ENCODE results near the gene KCNK13. TPM values are rescaled to one million over a fixed set of nuclear protein-coding genes. Genes with fewer than 3 reads are reported as not detected.
"Not testable (repeated sequence)": the region's sequence is repeated elsewhere in the genome, so short reads cannot be mapped to it uniquely, and the experiment has no call there.

KCNK13 gene
- total RNA-seq, 1 experiment from 2014 or later: 0.11 TPM

DNA sequence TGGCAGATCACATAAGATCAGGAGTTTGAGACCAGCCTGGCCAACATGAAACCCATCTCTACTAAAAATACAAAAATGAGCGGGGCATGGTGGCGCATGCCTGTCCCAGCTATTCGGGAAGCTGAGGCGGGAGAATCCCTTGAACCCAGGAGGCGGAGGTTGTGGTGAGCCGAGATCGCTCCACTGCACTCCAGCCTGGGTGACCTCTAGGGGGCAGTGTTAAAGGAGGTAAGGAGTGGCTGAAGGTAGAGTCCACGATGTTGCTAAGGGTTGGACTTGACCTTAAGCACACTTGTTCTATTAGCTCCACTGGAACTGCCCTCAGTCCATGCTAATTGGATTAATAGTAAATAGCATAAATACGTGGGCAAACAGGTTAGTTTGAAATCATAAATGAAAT lies 132.1 kb downstream of the KCNK13 start:
- Histone ChIP-seq H3K27ac (ENCODE audit: low read depth, low read length, poor library complexity, severe bottlenecking) (no peak overlapping the region), H3K27me3 (replicated peaks; ENCODE audit: insufficient read depth, low read depth, low read length, poor library complexity) (no peaks in the 10 kb centered on the region), H3K4me3 (ENCODE audit: low read depth, low read length, poor library complexity, severe bottlenecking) (no peak overlapping the region), H3K4me1 (ENCODE audit: insufficient read depth, low read length, poor library complexity, severe bottlenecking) (no peaks in the 10 kb centered on the region), H3K9me3 (ENCODE audit: low read depth, low read length, poor library complexity, severe bottlenecking) (no peaks in the 10 kb centered on the region), H3K36me3 (ENCODE audit: insufficient read depth, low read length, poor library complexity, severe bottlenecking) (no peaks in the 10 kb centered on the region)
- no TSS peak for BruUV-seq (replicated peaks)
- ChIA-PET CTCF (no interaction called here), POLR2A (ENCODE audit: low non-redundant PET) (no interaction called here)
- DNase-seq (ENCODE audit: low spot score): peak; percentile 15
- TF ChIP-seq CTCF (conservative IDR thresholded peaks at IDR 0.05; ENCODE audit: low read depth, low read length): peak; percentile 59
- TF ChIP-seq EZH2 (IDR thresholded peaks at IDR 0.05; ENCODE audit: borderline replicate concordance, low read depth, low read length, poor library complexity, severe bottlenecking): no peak
- intact Hi-C loops (cut with micrococcal nuclease; ENCODE audit: unreplicated experiment): no loop called here

DNA sequence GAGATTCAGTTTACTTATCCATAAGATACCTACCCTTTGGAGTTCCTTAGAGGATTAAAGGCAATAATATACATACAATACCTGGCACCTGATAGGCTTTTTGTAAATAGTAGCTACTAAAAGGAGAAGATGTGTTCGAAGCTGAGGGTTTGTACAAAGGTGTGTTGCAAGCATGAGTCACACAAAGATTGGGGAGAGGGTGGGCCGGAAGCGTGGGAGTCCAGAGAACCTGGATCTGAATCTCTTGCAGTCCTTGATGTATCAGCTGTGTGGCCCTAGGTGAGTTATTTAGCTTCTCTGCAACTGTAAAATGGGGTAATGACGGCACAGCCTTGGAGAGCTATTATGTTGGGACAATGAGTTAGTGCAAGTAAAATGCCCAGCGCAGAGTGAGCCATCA lies 132.9 kb downstream of the KCNK13 start:
- Histone ChIP-seq H3K9me3 (ENCODE audit: low read depth, low read length, poor library complexity, severe bottlenecking) (no peaks in the 10 kb centered on the region), H3K4me1 (ENCODE audit: insufficient read depth, low read length, poor library complexity, severe bottlenecking) (no peaks in the 10 kb centered on the region), H3K36me3 (ENCODE audit: insufficient read depth, low read length, poor library complexity, severe bottlenecking) (no peaks in the 10 kb centered on the region), H3K27ac (ENCODE audit: low read depth, low read length, poor library complexity, severe bottlenecking) (no peak overlapping the region), H3K27me3 (replicated peaks; ENCODE audit: insufficient read depth, low read depth, low read length, poor library complexity) (no peaks in the 10 kb centered on the region), H3K4me3 (ENCODE audit: low read depth, low read length, poor library complexity, severe bottlenecking) (no peak overlapping the region)
- intact Hi-C loops (cut with micrococcal nuclease; ENCODE audit: unreplicated experiment): no loop called here
- no peak for DNase-seq (ENCODE audit: low spot score)
- CTCF ChIA-PET: no interaction called here
- no TSS peak for BruUV-seq (replicated peaks)
- POLR2A ChIA-PET (ENCODE audit: low non-redundant PET): no interaction called here
- TF ChIP-seq EZH2 (IDR thresholded peaks at IDR 0.05; ENCODE audit: borderline replicate concordance, low read depth, low read length, poor library complexity, severe bottlenecking) (no peak), CTCF (conservative IDR thresholded peaks at IDR 0.05; ENCODE audit: low read depth, low read length) (no peak)

- Histone ChIP-seq H3K4me1 (ENCODE audit: insufficient read depth, low read length, poor library complexity, severe bottlenecking) (no peaks in the 10 kb centered on the region), H3K27me3 (replicated peaks; ENCODE audit: insufficient read depth, low read depth, low read length, poor library complexity) (no peaks in the 10 kb centered on the region), H3K36me3 (ENCODE audit: insufficient read depth, low read length, poor library complexity, severe bottlenecking) (no peaks in the 10 kb centered on the region), H3K27ac (ENCODE audit: low read depth, low read length, poor library complexity, severe bottlenecking) (no peak overlapping the region), H3K4me3 (ENCODE audit: low read depth, low read length, poor library complexity, severe bottlenecking) (no peak overlapping the region), H3K9me3 (ENCODE audit: low read depth, low read length, poor library complexity, severe bottlenecking) (no peaks in the 10 kb centered on the region)
- BruUV-seq (replicated peaks): no TSS peak
- intact Hi-C loops (cut with micrococcal nuclease; ENCODE audit: unreplicated experiment): no loop called here
- no peak for DNase-seq (ENCODE audit: low spot score)
- no peak for TF ChIP-seq CTCF (conservative IDR thresholded peaks at IDR 0.05; ENCODE audit: low read depth, low read length)
- ChIA-PET CTCF (no interaction called here), POLR2A (ENCODE audit: low non-redundant PET) (no interaction called here)
Observed at GRCh38 chr14:90198541-90199060, 136.8 kb downstream of the KCNK13 start.

GRCh38 chr14:90200546-90200945 lies 138.8 kb downstream of the KCNK13 start:
- BruUV-seq (replicated peaks); POLR2A ChIA-PET (ENCODE audit: low non-redundant PET); H3K27me3 ChIP-seq (replicated peaks; ENCODE audit: insufficient read depth, low read depth, low read length, poor library complexity); CTCF ChIA-PET; DNase-seq (ENCODE audit: low spot score); H3K4me1 ChIP-seq (ENCODE audit: insufficient read depth, low read length, poor library complexity, severe bottlenecking); intact Hi-C loops (cut with micrococcal nuclease; ENCODE audit: unreplicated experiment); H3K4me3 ChIP-seq (ENCODE audit: low read depth, low read length, poor library complexity, severe bottlenecking); H3K9me3 ChIP-seq (ENCODE audit: low read depth, low read length, poor library complexity, severe bottlenecking); H3K27ac ChIP-seq (ENCODE audit: low read depth, low read length, poor library complexity, severe bottlenecking); H3K36me3 ChIP-seq (ENCODE audit: insufficient read depth, low read length, poor library complexity, severe bottlenecking): not testable (repeated sequence)

Data from A673 (cell line).